ENCODE results near the gene PHF3. TPM values are rescaled to one million over a fixed set of nuclear protein-coding genes. Genes with fewer than 3 reads are reported as not detected.
"Not testable (repeated sequence)": the region's sequence is repeated elsewhere in the genome, so short reads cannot be mapped to it uniquely, and the experiment has no call there.

PHF3 gene
- total RNA-seq, 1 donor from 2014 or later = 31.5 TPM

DNA sequence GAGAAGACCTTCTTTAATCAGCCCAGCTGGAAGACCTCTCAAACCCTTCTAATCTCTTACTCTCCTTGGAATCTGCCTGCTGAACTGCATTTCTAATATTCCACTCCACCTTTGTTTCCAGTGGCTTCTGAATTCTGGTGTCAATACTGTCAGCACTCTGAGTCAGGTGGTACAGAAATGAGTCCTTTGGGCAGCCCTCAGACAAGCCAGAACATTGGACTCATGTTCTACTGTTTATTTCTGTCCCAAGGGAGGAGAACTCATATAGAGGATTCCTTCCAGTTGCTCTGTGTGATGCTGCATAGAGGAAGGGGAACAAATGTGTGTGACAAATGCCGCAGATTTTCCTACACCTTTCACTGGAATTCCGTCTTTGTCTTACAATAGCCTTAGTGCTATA is 114.8 kb downstream of the PHF3 start:
- no peak overlapping the region for H3K4me3 ChIP-seq
- TF ChIP-seq, protein P1, sequence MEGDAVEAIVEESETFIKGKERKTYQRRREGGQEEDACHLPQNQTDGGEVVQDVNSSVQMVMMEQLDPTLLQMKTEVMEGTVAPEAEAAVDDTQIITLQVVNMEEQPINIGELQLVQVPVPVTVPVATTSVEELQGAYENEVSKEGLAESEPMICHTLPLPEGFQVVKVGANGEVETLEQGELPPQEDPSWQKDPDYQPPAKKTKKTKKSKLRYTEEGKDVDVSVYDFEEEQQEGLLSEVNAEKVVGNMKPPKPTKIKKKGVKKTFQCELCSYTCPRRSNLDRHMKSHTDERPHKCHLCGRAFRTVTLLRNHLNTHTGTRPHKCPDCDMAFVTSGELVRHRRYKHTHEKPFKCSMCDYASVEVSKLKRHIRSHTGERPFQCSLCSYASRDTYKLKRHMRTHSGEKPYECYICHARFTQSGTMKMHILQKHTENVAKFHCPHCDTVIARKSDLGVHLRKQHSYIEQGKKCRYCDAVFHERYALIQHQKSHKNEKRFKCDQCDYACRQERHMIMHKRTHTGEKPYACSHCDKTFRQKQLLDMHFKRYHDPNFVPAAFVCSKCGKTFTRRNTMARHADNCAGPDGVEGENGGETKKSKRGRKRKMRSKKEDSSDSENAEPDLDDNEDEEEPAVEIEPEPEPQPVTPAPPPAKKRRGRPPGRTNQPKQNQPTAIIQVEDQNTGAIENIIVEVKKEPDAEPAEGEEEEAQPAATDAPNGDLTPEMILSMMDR (IDR thresholded peaks at IDR 0.05) = no peak
- H3K9me3 ChIP-seq = no peaks in the 10 kb centered on the region
- no peaks in the 10 kb centered on the region for H3K4me1 ChIP-seq
- H3K27ac ChIP-seq = no peak overlapping the region
- no peak for DNase-seq (ENCODE audit: low spot score in 2 of 2)
- intact Hi-C loops (cut with DNase I) = no loop called here
- H3K36me3 ChIP-seq = no peaks in the 10 kb centered on the region
- H3K27me3 ChIP-seq = no peaks in the 10 kb centered on the region

DNA sequence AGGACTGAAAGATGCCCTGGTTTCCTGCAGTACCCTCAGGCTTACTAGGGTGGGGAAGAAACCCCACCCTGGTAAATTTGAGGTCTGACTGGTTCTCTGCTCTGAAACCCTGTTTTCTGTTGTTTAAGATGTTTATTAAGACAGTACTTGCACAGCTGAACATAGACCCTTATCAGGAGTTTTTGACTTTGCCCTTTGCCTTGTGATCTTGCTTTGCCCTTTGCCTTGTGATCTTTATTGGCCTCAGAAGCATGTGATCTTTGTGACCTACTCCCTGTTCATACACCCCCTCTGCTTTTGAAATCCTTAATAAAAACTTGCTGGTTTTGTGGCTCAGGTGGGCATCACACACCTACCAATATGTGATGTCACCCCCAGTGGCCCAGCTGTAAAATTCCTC is 121.7 kb downstream of the PHF3 start:
- H3K4me3 ChIP-seq; intact Hi-C loops (cut with DNase I); DNase-seq (ENCODE audit: low spot score in 2 of 2); H3K9me3 ChIP-seq; H3K27me3 ChIP-seq; H3K36me3 ChIP-seq; H3K4me1 ChIP-seq; H3K27ac ChIP-seq: not testable (repeated sequence)

DNA sequence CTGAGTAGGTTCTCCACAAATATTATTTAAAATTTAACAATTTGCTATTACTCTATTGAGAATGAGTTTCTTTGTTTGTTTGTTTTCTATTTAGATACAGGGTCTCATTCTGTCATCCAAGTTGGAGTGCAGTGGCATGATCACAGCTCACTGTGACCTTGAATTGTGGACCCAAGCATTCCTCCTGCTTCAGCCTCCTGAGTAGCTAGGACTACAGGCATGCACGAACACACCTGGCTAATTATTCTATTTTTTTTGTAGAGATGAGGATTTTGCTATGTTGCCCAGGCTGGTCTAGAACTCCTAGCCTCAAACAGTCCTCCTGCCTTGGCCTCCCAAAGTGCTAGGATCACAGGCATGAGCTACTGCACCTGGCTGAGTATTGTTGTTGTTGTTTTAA is 122.2 kb downstream of the PHF3 start:
- no peak overlapping the region for H3K27ac ChIP-seq
- no peak for DNase-seq (ENCODE audit: low spot score in 2 of 2)
- H3K27me3 ChIP-seq = no peaks in the 10 kb centered on the region
- no peak overlapping the region for H3K4me3 ChIP-seq
- TF ChIP-seq, protein P1 (IDR thresholded peaks at IDR 0.05) = no peak
- H3K4me1 ChIP-seq = no peaks in the 10 kb centered on the region
- H3K36me3 ChIP-seq = no peaks in the 10 kb centered on the region
- H3K9me3 ChIP-seq = peaks cover 0 to 9% of the 10 kb centered on the region in 2 donors
- intact Hi-C loops (cut with DNase I) = no loop called here

DNA sequence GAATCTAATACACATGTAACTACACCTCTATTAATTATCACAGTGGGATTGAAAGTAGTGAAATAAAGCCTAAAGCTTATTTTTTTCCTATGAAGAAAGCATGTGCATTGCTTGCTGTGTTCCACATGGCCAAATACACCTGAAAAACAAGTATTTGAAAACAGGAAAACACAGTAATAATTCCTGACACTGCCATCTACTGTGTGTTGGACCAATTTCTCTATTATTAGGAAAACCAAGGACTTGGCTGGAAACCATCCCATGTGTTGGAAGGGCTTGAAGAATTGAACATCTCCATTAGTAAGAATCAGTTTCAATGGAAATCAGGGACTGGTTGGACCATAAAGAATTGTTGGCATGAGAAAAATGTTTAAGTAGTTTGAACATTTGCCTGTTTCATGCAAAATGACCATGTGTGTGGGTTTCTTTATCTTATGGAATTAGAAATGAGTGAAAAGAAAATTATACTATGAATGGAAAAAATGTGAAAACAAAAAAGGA is 124.1 kb downstream of the PHF3 start:
- Histone ChIP-seq H3K4me3 (no peak overlapping the region), H3K9me3 (peaks cover 0 to 9% of the 10 kb centered on the region in 2 donors), H3K27me3 (no peaks in the 10 kb centered on the region), H3K4me1 (no peaks in the 10 kb centered on the region), H3K27ac (no peak overlapping the region), H3K36me3 (no peaks in the 10 kb centered on the region)
- no peak for DNase-seq (ENCODE audit: low spot score in 2 of 2)
- intact Hi-C loops (cut with DNase I) = loop anchor here (10.0 kb wide), 1 partner anchor 405 kb away; no protein-coding TSS in a partner anchor
- TF ChIP-seq, protein P1 (IDR thresholded peaks at IDR 0.05) = no peak

DNA sequence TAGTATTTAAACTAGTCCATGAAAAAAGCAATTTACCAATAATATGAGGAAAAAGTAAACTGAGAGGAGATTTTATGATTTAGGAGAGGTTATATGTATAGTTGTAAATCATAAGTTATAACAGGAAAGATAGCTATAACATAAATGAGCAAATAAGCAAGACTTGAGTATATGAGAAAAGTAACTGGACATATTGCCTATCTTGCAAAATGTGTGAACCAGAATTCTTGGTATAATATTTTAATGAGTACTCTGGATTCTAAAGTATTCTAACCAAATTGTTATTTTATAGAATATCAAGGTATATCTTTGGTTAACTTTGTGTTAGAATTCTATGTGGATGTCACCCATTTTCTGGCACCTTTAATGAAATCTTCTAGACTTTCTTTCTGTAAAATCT is 124.6 kb downstream of the PHF3 start:
- TF ChIP-seq, protein P1 (IDR thresholded peaks at IDR 0.05) = no peak
- Histone ChIP-seq H3K27me3 (no peaks in the 10 kb centered on the region), H3K4me1 (no peaks in the 10 kb centered on the region), H3K36me3 (no peaks in the 10 kb centered on the region), H3K4me3 (no peak overlapping the region), H3K27ac (no peak overlapping the region), H3K9me3 (peaks cover 0 to 9% of the 10 kb centered on the region in 2 donors)
- no peak for DNase-seq (ENCODE audit: low spot score in 2 of 2)
- intact Hi-C loops (cut with DNase I) = loop anchor here (10.0 kb wide), 1 partner anchor 405 kb away; no protein-coding TSS in a partner anchor

DNA sequence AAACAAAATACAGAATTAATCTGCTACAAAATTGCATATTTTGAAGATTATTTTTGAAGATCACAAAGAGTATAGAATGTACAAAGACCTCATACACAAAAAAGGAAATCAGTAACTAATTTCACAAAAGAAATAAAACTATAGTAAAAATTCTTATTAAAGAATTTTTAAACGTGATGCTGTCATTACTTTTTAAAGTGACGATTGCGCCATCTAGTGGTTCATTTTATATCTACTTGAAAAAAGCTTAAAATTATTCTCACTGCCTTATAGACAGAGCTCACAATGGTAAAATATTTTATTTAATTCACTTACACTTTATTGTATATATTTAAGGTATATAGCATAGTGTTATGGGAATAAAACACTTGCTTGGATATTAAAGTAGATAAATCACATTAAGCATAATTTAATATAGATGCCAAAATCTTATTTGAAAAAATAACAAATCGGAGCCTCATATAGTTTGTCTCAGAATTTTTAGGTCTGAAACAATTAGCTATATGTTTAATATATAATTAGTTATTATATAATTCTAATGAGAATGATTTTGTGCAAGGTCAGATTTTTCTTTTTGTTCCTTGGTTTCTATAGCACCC is 128.8 kb downstream of the PHF3 start:
- Histone ChIP-seq H3K27me3 (no peaks in the 10 kb centered on the region), H3K36me3 (no peaks in the 10 kb centered on the region), H3K4me3 (no peak overlapping the region), H3K27ac (no peak overlapping the region), H3K4me1 (no peaks in the 10 kb centered on the region), H3K9me3 (peaks cover 0 to 4% of the 10 kb centered on the region in 2 donors)
- TF ChIP-seq, protein P1 (IDR thresholded peaks at IDR 0.05) = peak; percentile 44 to 57 (median 51)
- DNase-seq (ENCODE audit: low spot score in 2 of 2) = no peak
- intact Hi-C loops (cut with DNase I) = loop anchor here (1.0 to 10.0 kb wide), 2 partner anchors 166 to 410 kb away; no protein-coding TSS in a partner anchor

Other genes starting within 250 kb of the PHF3 start
- gene PTP4A1, start 63.3 kb upstream of the PHF3 start, total RNA-seq = 33.3 TPM